SW 1271 (cell line): ENCODE results near the gene PTPN1.
A peak's percentile ranks its signal among the peaks of the same experiment; 100 is the strongest.
"Not testable (repeated sequence)": the region's sequence is repeated elsewhere in the genome, so short reads cannot be mapped to it uniquely, and the experiment has no call there.

Experiments
- DNase-seq, 2 experiments: peaks; one replicate each; lab custom pipeline; 2025; lab: John Stamatoyannopoulos, UW

PTPN1 gene

DNA sequence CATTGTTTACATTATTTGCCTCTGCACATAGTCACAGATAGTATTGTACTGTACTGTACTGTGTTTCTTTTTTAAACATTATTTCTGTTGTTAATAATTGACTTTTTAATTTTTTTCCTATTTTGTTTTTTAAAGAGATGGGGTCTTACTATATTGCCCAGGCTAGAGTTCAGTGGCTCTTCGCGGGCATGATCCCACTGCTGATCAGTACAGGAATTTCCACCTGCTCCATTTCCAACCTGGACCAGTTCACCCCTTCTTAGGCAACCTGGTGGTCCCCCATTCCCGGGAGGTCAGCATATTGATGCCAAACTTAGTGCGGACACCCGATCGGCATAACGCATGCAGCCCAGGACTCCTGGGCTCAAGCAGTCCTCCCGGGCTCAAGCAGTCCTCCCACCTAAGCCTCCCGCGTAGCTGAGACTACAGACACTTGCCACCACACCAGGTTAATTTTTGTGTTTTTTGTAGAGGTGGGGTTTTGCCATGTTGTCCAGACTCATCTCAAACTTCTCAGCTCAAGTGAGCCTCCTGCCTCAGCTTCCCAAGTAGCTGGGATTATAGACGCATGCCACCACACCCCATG is 47.5 kb downstream of the PTPN1 start:
- no peak for DNase-seq

GRCh38 chr20:50558483-50558925 is 48.3 kb downstream of the PTPN1 start:
- peak; percentile 92 to 98 for DNase-seq

DNA sequence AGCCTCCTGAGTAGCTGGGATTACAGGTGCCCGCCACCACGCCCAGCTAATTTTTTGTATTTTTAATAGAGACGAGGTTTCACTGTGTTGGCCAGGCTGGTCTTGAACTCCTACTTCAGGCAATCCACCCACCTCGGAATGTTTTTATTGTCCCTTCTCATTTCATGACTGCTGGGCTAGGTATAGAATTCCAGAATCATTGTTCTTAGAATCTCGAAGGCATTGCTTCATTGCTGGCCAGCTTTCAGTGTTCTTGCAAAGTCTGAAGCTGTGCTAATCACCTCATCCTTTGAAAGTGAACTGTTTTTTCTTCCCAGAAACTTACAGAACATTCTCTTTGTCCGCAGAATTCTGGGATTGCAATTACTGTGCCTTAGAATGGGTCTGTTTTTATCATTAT is 49.0 kb downstream of the PTPN1 start:
- DNase-seq: no peak

DNA sequence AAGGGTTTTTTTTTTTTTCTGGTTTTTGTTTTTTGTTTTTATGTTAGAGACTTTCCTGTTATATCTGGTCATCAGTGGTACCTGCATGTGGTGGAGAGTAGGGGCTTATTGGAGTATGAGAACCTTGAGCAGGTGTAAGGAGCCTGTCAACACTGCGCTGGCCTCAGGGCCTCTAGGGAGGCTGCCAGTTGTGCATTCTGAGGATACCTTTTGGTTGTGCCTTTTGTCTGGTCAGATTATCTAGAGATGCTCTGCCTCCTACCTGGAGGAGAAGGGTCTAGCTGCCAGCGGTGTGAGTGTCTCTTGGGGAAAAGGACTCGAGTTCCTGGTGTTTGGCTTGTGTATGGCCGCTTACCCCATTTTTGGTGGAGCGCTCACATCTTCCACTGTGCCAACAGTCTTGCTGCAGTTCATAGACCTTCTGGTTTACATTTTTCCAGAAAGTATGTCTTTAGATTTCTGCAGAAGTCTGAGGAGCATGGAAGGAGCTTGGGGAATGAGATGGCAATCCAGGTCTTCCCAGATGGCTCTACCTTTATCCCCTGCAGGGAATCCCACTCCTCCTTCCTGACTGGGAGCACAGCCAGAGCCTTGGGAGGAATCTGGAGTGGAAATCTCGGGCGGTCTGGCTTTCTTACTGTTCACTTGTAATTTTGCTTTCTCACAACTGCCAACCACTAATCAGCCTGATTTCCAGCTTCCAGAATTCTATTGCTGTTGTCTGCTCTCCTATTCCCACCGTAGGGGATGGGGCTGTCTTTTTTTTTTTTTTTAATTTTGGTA is 49.9 kb downstream of the PTPN1 start:
- peak in 1 of 2 experiments; percentile 20 for DNase-seq

DNA sequence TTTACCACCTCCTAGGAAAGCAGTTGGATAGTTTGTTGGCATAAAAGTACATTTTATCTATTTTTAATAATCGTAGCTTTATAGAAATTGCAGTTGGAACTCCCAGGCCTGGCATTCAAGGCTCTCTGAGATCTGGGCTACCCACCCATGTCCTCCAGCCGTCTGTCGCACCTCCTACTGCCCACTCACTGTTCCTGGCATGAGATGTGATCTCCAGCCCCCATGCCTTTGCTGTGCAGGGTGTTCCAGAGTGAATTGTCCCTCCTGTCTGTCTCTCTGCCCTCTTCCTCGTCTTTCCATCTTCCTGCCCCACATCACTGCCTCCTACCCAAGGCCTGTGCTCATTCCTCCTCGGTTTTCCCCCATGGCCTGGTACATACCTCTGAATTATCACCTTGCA is 50.7 kb downstream of the PTPN1 start:
- DNase-seq: peak in 1 of 2 experiments; percentile 55

GRCh38 chr20:50561379-50562078 is 51.3 kb downstream of the PTPN1 start:
- DNase-seq: peak; percentile 82 to 96

DNA sequence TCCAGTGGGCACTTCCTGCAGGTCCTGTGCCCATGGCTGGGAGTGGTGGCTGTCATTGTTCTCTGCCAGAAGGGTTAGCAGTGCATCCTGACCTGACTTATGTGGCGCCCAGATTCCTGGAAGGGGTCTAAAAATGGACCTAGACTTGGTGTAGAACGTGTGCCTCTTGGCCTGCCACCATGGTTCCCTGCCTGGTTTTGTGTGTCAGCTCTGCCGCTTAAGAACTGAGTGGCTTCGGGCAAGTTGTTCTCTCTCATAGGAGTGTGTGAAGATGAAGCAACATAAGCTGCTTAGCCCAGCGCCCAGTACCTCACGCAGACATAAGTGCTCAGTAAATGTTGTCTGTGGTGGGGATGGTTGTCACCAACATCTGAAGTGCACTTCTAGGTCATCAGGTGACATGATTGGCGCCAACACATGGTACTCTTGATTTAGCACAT is 52.1 kb downstream of the PTPN1 start:
- DNase-seq: no peak

DNA sequence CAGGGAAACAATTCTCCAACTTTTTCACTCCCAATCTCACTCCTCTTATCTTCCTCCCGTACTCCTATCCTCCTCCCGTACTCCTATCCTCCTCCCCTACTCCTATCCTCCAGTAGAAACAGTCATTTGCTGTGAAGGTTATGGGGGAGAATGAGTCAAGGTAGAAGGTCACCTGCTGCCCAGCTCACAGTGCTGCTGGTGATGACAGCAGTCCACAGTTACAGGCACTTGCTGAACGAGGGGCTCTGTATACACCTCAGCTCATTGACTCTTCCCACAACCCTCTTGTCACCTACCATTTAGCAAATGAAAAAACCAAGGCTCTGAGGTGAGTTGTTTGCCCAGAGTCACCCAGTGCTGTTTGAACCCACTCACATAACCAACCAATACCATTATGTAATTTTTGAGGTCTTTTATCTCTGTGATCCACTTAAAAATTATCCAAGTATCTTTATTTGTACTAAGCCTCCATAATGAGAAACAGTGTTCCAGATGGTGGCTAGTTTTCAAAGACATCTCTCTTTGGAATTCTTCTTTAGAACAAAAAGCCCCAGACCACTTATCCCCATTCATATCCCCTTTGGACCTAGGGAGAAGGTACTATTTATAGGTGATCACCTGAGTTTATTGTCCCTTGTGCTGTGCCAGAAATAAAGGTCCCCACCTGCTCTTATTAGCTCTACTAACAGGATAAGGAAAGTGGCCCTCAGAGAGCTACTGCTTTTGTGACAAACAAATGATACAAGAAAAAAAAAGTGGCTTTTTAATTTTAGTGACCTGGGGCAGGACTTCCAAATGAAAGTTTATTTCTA is 53.2 kb downstream of the PTPN1 start:
- DNase-seq: no peak

- no peak for DNase-seq
Measured at GRCh38 chr20:50565383-50565782, 55.2 kb downstream of the PTPN1 start.

DNA sequence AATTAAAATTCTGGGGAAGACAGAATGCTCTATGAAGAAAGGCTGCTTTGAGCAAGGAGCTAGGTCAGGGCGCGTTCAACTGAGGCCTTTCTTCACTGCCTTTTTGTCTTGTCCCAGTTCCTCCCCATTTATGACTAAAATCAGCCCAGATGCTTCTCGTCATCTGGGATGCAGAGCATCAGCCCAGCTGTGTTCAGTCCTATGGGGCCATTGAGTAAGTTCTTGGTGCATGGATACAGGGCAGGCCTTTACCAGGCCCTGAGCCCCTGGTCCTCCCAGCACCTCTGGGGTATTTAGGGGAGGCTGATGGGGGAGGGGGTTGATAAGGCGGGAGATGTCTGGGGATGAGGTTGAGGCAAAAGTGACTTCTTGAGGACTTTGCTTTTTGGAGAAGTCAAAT is 55.7 kb downstream of the PTPN1 start:
- no peak for DNase-seq

GRCh38 chr20:50567860-50568548 is 57.8 kb downstream of the PTPN1 start:
- no peak for DNase-seq

DNA sequence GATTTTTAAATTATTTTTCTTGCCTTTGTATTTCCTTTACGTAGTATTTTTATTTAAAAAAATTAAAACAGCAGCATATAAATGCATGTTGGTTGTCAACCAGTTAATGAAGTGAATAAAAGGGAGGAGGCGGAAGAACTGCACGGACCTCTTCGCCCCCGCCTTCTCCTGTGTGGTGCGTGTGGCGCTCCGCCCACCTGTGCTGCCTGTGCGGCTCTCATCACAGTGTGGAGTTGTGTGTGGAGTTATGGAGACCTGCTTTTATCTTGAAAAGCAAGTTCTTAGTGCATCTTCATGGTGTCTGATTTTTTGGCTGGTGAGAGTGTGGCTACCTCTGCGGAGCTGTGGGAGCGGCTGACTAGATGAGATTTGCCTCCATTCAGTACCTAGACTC is 58.4 kb downstream of the PTPN1 start:
- no peak for DNase-seq

GRCh38 chr20:50569487-50569863 is 59.3 kb downstream of the PTPN1 start:
- DNase-seq: not testable (repeated sequence)

DNA sequence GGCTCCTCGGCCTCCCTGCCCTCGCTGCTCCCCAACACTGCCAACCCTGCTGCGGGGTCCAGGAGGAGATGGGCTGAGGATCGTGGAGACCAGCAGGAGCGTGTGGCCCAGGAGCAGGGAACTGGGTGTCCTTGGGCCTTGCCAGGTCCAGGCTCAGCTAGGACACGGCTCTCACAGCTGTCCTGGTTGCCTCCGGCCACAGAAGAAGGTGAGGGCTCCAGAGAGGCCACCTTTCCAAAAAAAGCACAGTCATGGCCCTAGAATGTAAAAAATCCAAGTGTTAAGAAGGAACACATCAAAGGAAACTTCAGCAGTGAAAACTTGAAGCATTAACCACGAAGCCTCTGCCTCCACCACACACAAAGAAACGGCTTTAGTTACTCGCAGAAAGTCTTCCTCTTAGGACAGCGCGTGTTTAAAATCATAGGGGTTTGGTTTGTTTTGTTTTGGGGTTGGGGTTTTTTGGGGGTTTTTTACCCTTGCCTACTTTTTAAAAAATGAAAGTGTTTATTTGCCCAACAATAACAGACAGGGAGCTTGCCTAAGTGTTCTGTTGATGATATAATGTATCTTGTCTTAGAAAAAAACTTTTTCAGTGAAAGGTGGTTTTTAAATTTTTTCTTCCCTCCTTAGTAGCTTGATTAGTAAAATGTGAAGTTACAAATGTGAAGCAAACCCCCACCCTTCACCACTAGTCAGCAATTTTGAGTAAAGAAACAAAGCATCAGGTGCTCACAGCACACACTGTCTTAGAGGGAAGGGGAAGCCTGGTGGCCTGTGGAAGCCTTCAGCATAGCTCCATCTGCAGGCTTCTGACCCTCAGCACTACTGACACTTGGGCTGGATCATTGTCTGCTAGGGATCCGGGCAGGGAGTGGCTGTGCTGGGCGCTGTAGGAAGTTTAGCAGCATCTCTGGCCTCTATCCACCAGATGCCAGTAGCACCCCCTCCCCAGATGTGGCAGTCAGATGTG is 60.0 kb downstream of the PTPN1 start:
- DNase-seq: peak in 1 of 2 experiments; percentile 60

- DNase-seq: no peak
Measured at GRCh38 chr20:50571466-50571865, 61.3 kb downstream of the PTPN1 start.

- DNase-seq: no peak
Measured at GRCh38 chr20:50572938-50573777, 63.0 kb downstream of the PTPN1 start.

DNA sequence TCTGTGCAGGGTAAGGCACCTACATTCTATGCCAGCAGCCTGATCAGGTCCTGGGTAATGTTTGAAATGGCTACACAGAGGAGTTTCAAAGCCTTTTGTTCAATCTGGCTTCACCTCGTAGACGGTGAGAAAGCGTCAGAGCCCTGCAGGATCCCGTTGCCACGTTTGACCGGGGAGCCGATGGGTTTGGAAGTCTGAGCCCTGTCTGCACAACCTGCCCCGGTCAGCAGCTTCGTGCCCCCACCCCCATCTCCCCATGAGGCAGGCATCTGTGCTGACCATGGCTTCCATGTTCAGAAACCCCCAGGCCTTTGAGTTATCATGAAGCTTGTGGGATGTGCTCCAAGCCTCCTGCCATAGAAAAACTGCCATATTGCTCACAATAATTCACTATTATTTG is 63.9 kb downstream of the PTPN1 start:
- DNase-seq: no peak

DNA sequence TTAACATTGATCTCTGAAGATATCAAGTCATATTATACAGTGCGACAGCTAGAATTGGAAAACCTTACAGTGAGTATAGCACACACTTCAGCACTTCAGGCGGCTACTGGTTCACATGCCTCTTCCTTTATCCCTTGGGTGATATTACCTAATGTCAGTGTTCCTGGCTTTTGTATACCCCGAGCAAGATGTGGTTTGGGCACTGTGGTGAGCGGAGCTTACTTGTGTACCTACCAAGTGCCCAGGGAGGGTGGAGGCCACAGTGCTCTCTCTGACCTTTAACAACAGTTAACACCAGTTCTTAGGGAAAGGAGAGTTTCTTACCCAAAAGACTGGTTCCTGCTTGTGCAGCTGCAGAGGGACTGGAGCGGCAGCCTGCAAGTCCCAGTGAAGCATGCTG is 64.4 kb downstream of the PTPN1 start:
- no peak for DNase-seq
